Transverse colon (tissue), 4 donors: ENCODE measurements around the gene LMO1.

Experiments used
- CTCF ChIP-seq, 5 experiments: fragments of 200-600 bp in 3 of 5; fragments of 450-650 bp in 2 of 5; sonication (generic) in 3 of 5; IDR thresholded peaks; 1 replicate in 2 of 5; 2 replicates in 3 of 5; pipeline ENCODE4 v1.5.1; 2016 to 2017; ENCODE audit warnings: antibody characterized with exemption in 5 of 5, inconsistent platforms in 3 of 5, mild to moderate bottlenecking in 2 of 5, moderate library complexity in 1 of 5
- EP300 ChIP-seq: sonication (generic); formaldehyde crosslinking; IDR thresholded peaks from one replicate; pipeline ENCODE4 v1.6.1; 2017; ENCODE audit warnings: antibody characterized with exemption, low read depth
- POLR2A ChIP-seq: fragments of 450-650 bp; IDR thresholded peaks from one replicate; pipeline ENCODE4 v1.6.1; 2016; ENCODE audit warnings: antibody characterized with exemption, mild to moderate bottlenecking, moderate library complexity
- POLR2AphosphoS5 ChIP-seq, 3 donors: sonication (generic); formaldehyde crosslinking; IDR thresholded peaks; one replicate each; pipeline ENCODE4 v1.6.1; 2016; ENCODE audit warnings: antibody characterized with exemption in 3 of 3

- no peak for TF ChIP-seq CTCF (IDR thresholded peaks at IDR 0.05)
- TF ChIP-seq POLR2A: no peak
- no peak for TF ChIP-seq POLR2AphosphoS5 (IDR thresholded peaks at IDR 0.05)
- TF ChIP-seq EP300: no peak
Observed at GRCh38 chr11:8233691-8234424, 29.8 kb downstream of the LMO1 start.
